BJ (cell line): ENCODE data around the gene KRTAP10-4. TPM values are rescaled to one million over a fixed set of nuclear protein-coding genes. Genes with fewer than 3 reads are reported as not detected.

Experiments
- CTCF ChIA-PET: fragments of 350-600 bp; formaldehyde crosslinking; extraction: SDS; loops from one replicate; lab custom pipeline; 2021; ENCODE audit warnings: antibody characterized with exemption, inconsistent platforms; lab: Yijun Ruan, JAX
- POLR2A ChIA-PET: fragments of 300-600 bp; sonication (Branson Sonifier 250); formaldehyde crosslinking; extraction: SDS; loops from one replicate; lab custom pipeline; 2021; ENCODE audit warnings: antibody characterized with exemption; lab: Charles Lee
- DNase-seq: peaks from one replicate; pipeline ENCODE4 v3.0.0-alpha.2; 2011; ENCODE audit warnings: low read depth
- H3K27me3 ChIP-seq: 2 replicates; pipeline ENCODE4 v1.6.0; 2011; ENCODE audit warnings: low read length; ENCODE audit not compliant: control insufficient read depth, insufficient read depth
- H3K36me3 ChIP-seq: 2 replicates; pipeline ENCODE4 v1.5.1; 2011; ENCODE audit warnings: low read length; ENCODE audit not compliant: control insufficient read depth, insufficient read depth
- H3K4me3 ChIP-seq: 2 replicates; pipeline ENCODE4 v1.5.1; 2011; ENCODE audit warnings: low read depth, mild to moderate bottlenecking, control low read depth, low read length
- CTCF ChIP-seq: IDR thresholded peaks from 2 replicates; pipeline ENCODE4 v1.5.1; 2011; ENCODE audit warnings: low read depth, mild to moderate bottlenecking, control low read depth, inconsistent platforms, low read length, moderate library complexity; ENCODE audit not compliant: insufficient read depth
- polyA plus RNA-seq: library from polyadenylated mRNA; depleted of rRNA; stranded (reverse); fragments of >200 nt; gene quantifications from 2 replicates; pipeline ENCODE4 v1.2.3, GENCODE V29; 2011

KRTAP10-4 gene
- polyA plus RNA-seq, 1 experiment = not detected

GRCh38 chr21:44530221-44530902 is 43.2 kb upstream of the KRTAP10-4 start:
- POLR2A ChIA-PET = no interaction called here
- no peak overlapping the region for H3K4me3 ChIP-seq
- no peak for TF ChIP-seq CTCF
- DNase-seq = no peak
- H3K27me3 ChIP-seq = no peaks in the 10 kb centered on the region
- CTCF ChIA-PET = no interaction called here
- H3K36me3 ChIP-seq = no peaks in the 10 kb centered on the region

DNA sequence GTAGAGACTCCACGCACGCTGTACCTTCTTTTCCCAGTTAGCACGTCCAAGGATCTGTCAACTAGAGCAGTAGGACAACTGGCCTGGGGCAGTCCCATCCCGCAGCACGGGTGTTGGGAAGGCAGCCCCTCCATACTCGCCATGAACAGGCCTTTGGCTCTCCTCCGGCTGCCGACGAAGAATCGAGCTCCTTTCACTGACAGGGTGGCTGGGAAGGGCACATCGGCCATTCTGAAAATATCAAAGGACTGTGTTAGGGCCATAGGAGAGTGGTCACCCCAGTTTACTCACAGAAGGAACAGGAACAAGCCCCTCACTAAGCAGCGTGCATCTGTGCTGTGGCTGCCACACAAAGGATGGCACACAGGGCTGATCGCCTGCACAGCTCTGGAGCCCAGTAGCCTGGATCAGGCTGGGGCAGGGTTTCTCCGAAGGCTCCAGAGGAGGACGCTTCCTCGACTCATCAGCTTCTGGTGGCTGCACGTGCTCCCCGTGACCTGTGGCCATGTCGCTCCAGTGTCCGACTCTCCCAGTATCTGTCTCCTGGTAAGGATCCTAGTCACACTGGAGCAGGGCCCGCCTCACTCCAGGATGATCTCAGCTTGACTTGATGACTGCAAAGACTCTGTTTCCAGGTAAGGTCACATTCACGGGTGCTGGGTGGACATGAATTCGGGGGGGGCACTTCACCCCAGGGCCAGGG is 42.5 kb upstream of the KRTAP10-4 start:
- DNase-seq = no peak
- H3K36me3 ChIP-seq = no peaks in the 10 kb centered on the region
- no peak for TF ChIP-seq CTCF
- CTCF ChIA-PET = interaction anchor here (0.6 kb wide), 1 partner anchor 394 kb away, joined by 3 read pairs; no protein-coding TSS in a partner anchor
- POLR2A ChIA-PET = no interaction called here
- no peaks in the 10 kb centered on the region for H3K27me3 ChIP-seq
- H3K4me3 ChIP-seq = no peak overlapping the region

DNA sequence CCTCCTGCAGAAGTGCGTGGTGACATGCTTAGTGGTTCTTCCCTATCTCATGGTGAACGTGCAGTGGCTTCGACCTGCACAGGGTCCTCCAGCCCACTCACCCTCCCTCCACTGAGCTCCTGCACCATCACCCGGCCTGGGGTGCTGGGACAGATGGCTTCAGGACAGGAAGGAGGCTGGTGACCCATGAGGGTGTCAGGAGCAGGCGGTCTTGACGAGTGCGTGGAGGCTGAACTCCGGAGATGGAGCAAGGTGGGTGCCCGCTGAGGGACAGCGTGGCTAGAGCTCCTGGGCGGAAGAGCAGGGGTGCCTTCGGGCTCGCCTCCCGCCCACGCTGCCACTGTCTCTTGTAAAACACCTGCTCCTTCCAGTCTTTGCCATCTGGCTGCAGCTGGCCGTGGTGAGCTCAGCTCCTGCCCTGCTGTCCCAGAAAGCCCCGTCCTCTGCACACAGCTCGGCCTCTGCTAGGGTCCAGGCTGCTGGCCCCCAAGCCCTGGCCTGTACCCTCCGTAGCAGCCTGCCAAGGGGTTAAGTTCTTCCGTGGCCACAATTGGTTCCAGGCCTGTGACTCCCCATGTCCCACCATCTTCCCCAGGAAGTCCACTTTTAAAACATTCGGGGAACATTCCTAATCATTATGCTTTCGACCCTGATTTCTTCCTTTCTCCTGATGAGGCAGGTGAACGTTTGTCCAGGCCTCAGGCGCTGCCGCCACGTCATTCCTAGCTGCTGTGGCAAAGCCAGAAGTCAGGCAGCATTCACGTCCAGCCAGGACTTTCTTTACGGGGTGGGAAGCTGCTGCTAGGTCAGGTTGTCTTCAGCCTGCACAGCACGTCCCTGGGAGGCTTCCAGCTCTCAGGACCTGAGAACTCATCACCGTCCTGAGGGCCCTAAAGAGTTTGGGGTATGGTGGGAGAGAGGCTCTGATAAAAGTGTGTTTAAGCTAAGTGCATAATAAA is 41.6 kb upstream of the KRTAP10-4 start:
- Histone ChIP-seq H3K36me3 (no peaks in the 10 kb centered on the region), H3K4me3 (no peak overlapping the region), H3K27me3 (no peaks in the 10 kb centered on the region)
- ChIA-PET CTCF (interaction anchor here (0.6 kb wide), 2 partner anchors 22 to 393 kb away, joined by 3 read pairs; no protein-coding TSS in a partner anchor), POLR2A (no interaction called here)
- DNase-seq = no peak
- TF ChIP-seq CTCF = no peak

- TF ChIP-seq CTCF = no peak
- ChIA-PET CTCF (no interaction called here), POLR2A (no interaction called here)
- Histone ChIP-seq H3K27me3 (no peaks in the 10 kb centered on the region), H3K36me3 (no peaks in the 10 kb centered on the region), H3K4me3 (no peak overlapping the region)
- DNase-seq = no peak
These were observed 40.8 kb upstream of the KRTAP10-4 start for GRCh38 chr21:44532712-44533111.
